ENCODE data around the gene GAGE12H. TPM values are rescaled to one million over a fixed set of nuclear protein-coding genes. Genes with fewer than 3 reads are reported as not detected.

The GAGE12H gene
- total RNA-seq, 1 donor from 2014 or later = not detected

- no peak for DNase-seq (ENCODE audit: extremely low spot score in 2 of 2)
- Histone ChIP-seq H3K27me3 (no peaks in the 10 kb centered on the region), H3K36me3 (no peaks in the 10 kb centered on the region), H3K9me3 (no peaks in the 10 kb centered on the region), H3K4me3 (no peak overlapping the region), H3K27ac (no peak overlapping the region), H3K4me1 (no peaks in the 10 kb centered on the region)
- TF ChIP-seq CTCF (IDR thresholded peaks at IDR 0.05) (no peak), POLR2AphosphoS5 (IDR thresholded peaks at IDR 0.05; ENCODE audit: insufficient read depth in 1 of 2, low read depth in 1 of 2) (no peak), POLR2A (IDR thresholded peaks at IDR 0.05) (no peak)
- intact Hi-C loops (cut with DNase I) = no loop called here
Observed at GRCh38 chrX:49610718-49611310, 31.1 kb downstream of the GAGE12H start.

- no peak overlapping the region for H3K4me3 ChIP-seq
- no peak for DNase-seq (ENCODE audit: extremely low spot score in 2 of 2)
- H3K27me3 ChIP-seq = no peaks in the 10 kb centered on the region
- intact Hi-C loops (cut with DNase I) = no loop called here
- H3K27ac ChIP-seq = no peak overlapping the region
- H3K9me3 ChIP-seq = no peaks in the 10 kb centered on the region
- H3K36me3 ChIP-seq = no peaks in the 10 kb centered on the region
- TF ChIP-seq POLR2A (IDR thresholded peaks at IDR 0.05) = no peak
- TF ChIP-seq POLR2AphosphoS5 (IDR thresholded peaks at IDR 0.05; ENCODE audit: insufficient read depth in 1 of 2, low read depth in 1 of 2) = no peak
- no peak for TF ChIP-seq CTCF (IDR thresholded peaks at IDR 0.05)
- no peaks in the 10 kb centered on the region for H3K4me1 ChIP-seq
Observed at GRCh38 chrX:49618574-49618973, 38.8 kb downstream of the GAGE12H start.

- H3K9me3 ChIP-seq = no peaks in the 10 kb centered on the region
- H3K4me3 ChIP-seq = no peak overlapping the region
- no peak for DNase-seq (ENCODE audit: extremely low spot score in 2 of 2)
- no peaks in the 10 kb centered on the region for H3K36me3 ChIP-seq
- intact Hi-C loops (cut with DNase I) = no loop called here
- no peaks in the 10 kb centered on the region for H3K27me3 ChIP-seq
- no peak overlapping the region for H3K27ac ChIP-seq
- H3K4me1 ChIP-seq = no peaks in the 10 kb centered on the region
- TF ChIP-seq POLR2AphosphoS5 (IDR thresholded peaks at IDR 0.05; ENCODE audit: insufficient read depth in 1 of 2, low read depth in 1 of 2) = no peak
Observed at GRCh38 chrX:49627086-49627777, 47.5 kb downstream of the GAGE12H start.

Small RNA genes lying within 50 kb of the gene (small RNA-seq; reads per million reads assigned to genes)
- not detected for gene GAGE12B

Other genes with a start within 250 kb of the GAGE12H start
- gene GAGE13, start 248.4 kb upstream of the GAGE12H start, total RNA-seq = not detected
- gene GAGE12C, start 47.8 kb upstream of the GAGE12H start, total RNA-seq = not detected
- not detected for gene GAGE12D, start 38.2 kb upstream of the GAGE12H start, total RNA-seq
- not detected for gene GAGE12E, start 28.7 kb upstream of the GAGE12H start, total RNA-seq
- not detected for gene GAGE12F, start 19.1 kb upstream of the GAGE12H start, total RNA-seq
- not detected for gene GAGE12G, start 9.5 kb upstream of the GAGE12H start, total RNA-seq
- gene GAGE2A, start 9.5 kb downstream of the GAGE12H start, total RNA-seq = not detected
- gene GAGE1, start 19.1 kb downstream of the GAGE12H start, total RNA-seq = not detected
- gene PAGE1, start 116.0 kb downstream of the GAGE12H start, total RNA-seq = not detected
- not detected for gene PAGE4, start 249.4 kb downstream of the GAGE12H start, total RNA-seq